NCI-H146 (cell line): ENCODE results near the gene DNAJC15.
"Not testable (repeated sequence)": the region's sequence is repeated elsewhere in the genome, so short reads cannot be mapped to it uniquely, and the experiment has no call there.

Experiments
- DNase-seq: peaks from one replicate; lab custom pipeline; 2025; lab: John Stamatoyannopoulos, UW

Gene DNAJC15

GRCh38 chr13:43005460-43006236 is 17.7 kb upstream of the DNAJC15 start:
- DNase-seq, result no peak

- no peak for DNase-seq
These were observed 16.3 kb upstream of the DNAJC15 start for GRCh38 chr13:43006893-43007631.

GRCh38 chr13:43008596-43008995 is 14.8 kb upstream of the DNAJC15 start:
- DNase-seq, result no peak

GRCh38 chr13:43009506-43009905 is 13.9 kb upstream of the DNAJC15 start:
- no peak for DNase-seq

- no peak for DNase-seq
These were observed 9.2 kb upstream of the DNAJC15 start for GRCh38 chr13:43014162-43014561.

GRCh38 chr13:43016226-43016625 is 7.2 kb upstream of the DNAJC15 start:
- no peak for DNase-seq

- DNase-seq, result no peak
These were observed 3.6 kb upstream of the DNAJC15 start for GRCh38 chr13:43019811-43020210.

- no peak for DNase-seq
These were observed 2.6 kb upstream of the DNAJC15 start for GRCh38 chr13:43020794-43021193.

- DNase-seq, result no peak
These were observed 1.3 kb upstream of the DNAJC15 start for GRCh38 chr13:43021926-43022670.

- DNase-seq, result no peak
These were observed 475 bp upstream of the DNAJC15 start for GRCh38 chr13:43022934-43023288.

- DNase-seq, result no peak
These were observed 2.9 kb downstream of the DNAJC15 start for GRCh38 chr13:43026262-43026661.

- no peak for DNase-seq
These were observed 7.2 kb downstream of the DNAJC15 start for GRCh38 chr13:43030548-43030947.

- no peak for DNase-seq
These were observed 8.5 kb downstream of the DNAJC15 start for GRCh38 chr13:43031881-43032280.

GRCh38 chr13:43033038-43033437 is 9.7 kb downstream of the DNAJC15 start:
- DNase-seq, result no peak

GRCh38 chr13:43036351-43037250 is 13.2 kb downstream of the DNAJC15 start:
- DNase-seq, result no peak

GRCh38 chr13:43039966-43040365 is 16.6 kb downstream of the DNAJC15 start:
- no peak for DNase-seq

- not testable (repeated sequence) for DNase-seq
These were observed 17.4 kb downstream of the DNAJC15 start for GRCh38 chr13:43040581-43041368.

- DNase-seq, result no peak
These were observed 18.1 kb downstream of the DNAJC15 start for GRCh38 chr13:43041369-43041921.

GRCh38 chr13:43042410-43042921 is 19.1 kb downstream of the DNAJC15 start:
- DNase-seq, result no peak

GRCh38 chr13:43044720-43045301 is 21.4 kb downstream of the DNAJC15 start:
- DNase-seq, result no peak
